Activated CD8-positive, alpha-beta memory T cell treated with anti-CD3 and anti-CD28 coated beads, Interleukin-2, amount 50 U/mL, for 1 hour (primary cell): Measurements from ENCODE around the gene LSM14B.

Experiments
- DNase-seq: peaks from one replicate; pipeline ENCODE4 v3.0.0-alpha.2; 2020; ENCODE audit errors: extremely low read depth

Gene LSM14B

DNA sequence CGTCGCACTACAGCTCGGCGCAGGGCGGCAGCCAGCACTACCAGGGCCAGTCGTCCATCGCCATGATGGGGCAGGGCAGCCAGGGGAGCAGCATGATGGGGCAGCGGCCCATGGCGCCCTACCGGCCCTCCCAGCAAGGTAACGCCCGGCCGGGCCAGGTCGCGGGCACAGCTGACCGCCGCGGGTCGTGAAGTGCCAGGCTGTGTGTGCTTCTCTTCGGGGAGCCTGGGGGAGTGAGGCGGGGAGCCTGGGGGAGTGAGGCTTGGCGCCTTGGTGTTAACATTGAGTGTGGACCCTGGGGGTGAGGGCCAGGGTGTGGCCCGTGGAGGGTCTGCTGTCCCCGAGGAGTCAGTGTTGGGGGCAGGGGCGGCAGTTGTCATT is 41.2 kb downstream of the LSM14B start:
- no peak for DNase-seq

- no peak for DNase-seq
Observed at GRCh38 chr20:62163986-62164762, 41.9 kb downstream of the LSM14B start.

DNA sequence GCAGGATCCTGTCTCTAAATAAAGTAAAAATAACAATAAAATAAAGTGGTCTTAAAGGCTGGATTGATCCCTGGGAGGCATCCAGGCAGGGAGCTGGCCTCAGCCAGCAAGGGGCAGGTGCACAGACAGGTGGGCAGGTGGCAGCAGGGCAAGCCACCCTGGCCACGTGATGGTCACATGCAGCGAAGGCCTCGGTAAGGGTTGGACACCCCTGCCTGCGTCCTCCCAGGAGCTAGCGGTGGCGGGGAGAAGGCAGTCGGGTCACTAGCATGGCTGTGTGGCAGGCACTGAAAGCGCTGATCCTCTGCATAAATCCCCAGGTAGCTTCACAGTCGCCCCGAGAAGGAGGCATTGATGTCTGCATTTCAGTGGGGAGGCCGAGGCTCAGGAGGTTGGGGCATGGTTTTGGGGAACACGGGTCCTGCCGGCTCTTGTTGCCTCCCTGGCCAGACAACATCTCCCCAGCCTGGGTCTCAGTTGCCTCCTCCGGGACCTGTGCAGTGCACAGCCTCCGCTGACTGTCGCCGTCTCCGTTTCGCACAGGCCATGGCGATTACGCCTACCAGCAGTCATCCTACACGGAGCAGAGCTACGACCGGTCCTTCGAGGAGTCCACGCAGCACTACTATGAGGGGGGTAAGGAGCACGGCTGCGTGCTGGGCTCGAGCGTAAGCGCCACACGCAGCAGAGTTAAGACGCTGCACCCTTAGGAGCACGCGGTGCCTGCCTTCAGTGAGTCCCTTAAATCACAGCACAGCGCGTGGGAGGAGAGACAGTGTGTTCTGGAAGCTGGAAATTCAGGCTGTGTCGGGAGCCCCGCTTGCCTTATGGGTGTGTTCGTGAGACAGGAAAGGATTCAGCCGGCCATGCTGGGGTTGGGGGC is 42.8 kb downstream of the LSM14B start:
- no peak for DNase-seq

GRCh38 chr20:62165762-62166399 is 43.6 kb downstream of the LSM14B start:
- no peak for DNase-seq

DNA sequence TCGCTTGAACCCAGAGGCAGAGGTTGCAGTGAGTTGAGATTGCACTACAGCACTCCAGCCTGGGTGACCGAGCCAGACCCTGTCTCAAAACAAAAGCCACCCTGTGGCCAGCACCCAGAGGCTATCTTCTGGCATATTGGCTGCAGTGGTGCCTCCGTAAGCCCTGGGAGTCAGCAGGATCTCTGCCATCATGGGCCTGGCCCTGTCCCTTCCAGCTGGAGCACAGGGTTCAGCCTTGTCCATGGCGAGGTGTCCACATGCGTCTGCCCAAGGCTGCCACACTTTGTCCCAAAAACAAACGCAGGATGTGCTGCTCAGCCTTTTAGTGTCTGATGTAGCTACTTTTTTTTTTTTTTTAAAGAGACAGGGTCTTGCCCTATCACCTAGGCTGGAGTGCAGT is 45.2 kb downstream of the LSM14B start:
- DNase-seq = no peak

- DNase-seq = no peak
Observed at GRCh38 chr20:62168061-62168460, 45.8 kb downstream of the LSM14B start.

GRCh38 chr20:62168890-62169435 is 46.7 kb downstream of the LSM14B start:
- no peak for DNase-seq

- DNase-seq = no peak
Observed at GRCh38 chr20:62170536-62170935, 48.3 kb downstream of the LSM14B start.

- DNase-seq = no peak
Observed at GRCh38 chr20:62171245-62171644, 49.0 kb downstream of the LSM14B start.

DNA sequence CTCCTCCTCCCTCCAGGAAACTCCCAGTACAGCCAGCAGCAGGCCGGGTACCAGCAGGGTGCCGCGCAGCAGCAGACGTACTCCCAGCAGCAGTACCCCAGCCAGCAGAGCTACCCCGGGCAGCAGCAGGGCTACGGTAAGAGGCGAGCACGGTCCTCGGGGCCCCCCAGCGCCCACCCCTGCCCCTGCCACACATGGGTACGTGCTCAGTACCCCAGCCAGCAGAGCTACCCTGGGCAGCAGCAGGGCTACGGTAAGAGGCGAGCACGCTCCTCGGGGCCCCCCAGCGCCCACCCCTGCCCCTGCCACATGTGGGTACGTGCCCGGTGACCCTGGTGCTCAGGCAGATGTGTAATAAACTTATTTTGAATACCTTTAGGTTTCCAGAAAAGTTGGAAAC is 50.4 kb downstream of the LSM14B start:
- no peak for DNase-seq

DNA sequence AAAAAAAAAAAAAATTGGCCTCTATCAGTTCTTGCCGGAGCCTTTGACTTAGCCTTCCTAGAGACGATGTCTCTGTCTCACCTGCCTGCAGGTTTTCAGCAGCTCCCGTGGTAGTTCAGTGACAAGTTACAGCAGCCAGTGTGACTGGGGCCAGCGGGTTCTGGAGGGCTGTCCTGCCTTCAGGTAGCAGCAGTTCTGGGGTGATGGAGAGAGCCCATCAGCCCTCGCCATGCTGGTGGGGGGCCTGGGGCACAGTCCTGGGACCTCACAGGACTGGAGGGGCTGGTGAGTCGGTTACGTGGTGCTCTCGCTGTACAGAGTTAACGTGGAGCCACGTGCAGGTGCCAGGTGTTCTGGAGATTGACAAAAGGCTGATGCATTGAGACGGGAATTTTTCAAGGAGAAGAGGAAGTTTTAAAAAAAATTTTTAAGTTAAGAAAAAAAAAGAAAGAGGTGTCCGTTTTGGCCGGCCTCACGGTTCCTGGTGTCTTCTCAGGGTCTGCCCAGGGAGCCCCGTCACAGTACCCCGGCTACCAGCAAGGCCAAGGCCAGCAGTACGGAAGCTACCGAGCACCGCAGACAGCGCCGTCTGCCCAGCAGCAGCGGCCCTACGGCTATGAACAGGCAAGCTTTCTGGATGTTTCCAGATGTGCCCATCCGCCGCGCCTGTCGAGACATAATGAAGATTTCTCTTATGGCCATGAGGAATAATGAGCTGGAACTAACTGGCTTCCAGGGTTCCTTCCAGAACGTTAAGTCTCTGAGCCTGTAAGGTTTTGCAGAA is 51.9 kb downstream of the LSM14B start:
- DNase-seq = no peak

GRCh38 chr20:62174870-62175624 is 52.8 kb downstream of the LSM14B start:
- DNase-seq = no peak

DNA sequence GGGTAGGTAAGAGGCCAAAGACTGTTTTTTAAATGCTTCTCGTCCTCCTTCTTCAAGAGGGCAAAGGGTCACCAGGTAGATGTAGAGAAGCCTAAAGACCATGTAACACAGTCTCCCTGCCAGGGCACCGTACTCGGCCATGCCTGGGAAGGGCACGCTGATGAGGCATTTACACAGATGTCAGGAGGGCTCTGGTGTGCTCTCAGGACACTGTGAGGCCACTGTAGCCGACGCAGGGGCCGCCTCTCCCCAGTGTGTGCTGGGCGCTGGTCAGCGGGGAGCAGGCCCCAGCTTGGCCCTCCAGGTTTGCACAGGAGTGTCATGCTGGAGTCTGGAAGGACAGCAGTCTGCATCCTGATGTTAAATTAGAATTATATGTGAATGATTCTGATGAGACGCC is 53.4 kb downstream of the LSM14B start:
- no peak for DNase-seq

GRCh38 chr20:62176866-62177265 is 54.6 kb downstream of the LSM14B start:
- no peak for DNase-seq

- DNase-seq = no peak
Observed at GRCh38 chr20:62177307-62177706, 55.0 kb downstream of the LSM14B start.

- no peak for DNase-seq
Observed at GRCh38 chr20:62178316-62179161, 56.3 kb downstream of the LSM14B start.

GRCh38 chr20:62179162-62179504 is 56.9 kb downstream of the LSM14B start:
- no peak for DNase-seq

DNA sequence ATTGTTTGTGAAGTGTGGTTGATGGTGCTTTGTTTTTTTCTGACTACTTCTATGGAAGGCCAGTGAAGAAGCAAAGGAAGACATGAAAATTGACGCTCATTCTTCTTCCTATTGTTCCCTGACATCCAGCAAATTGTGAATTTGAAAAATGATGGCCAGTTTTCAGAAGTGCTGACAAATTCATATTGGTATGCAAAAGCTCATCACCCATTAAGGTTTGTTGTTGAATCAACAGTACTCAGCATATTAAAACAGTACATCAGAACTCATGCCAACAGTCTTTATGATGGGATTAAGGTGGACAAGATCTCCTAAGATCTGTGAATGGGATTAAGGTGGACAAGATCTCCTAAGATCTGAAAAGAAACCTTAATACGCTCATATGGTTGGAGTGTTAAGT is 59.5 kb downstream of the LSM14B start:
- no peak for DNase-seq

DNA sequence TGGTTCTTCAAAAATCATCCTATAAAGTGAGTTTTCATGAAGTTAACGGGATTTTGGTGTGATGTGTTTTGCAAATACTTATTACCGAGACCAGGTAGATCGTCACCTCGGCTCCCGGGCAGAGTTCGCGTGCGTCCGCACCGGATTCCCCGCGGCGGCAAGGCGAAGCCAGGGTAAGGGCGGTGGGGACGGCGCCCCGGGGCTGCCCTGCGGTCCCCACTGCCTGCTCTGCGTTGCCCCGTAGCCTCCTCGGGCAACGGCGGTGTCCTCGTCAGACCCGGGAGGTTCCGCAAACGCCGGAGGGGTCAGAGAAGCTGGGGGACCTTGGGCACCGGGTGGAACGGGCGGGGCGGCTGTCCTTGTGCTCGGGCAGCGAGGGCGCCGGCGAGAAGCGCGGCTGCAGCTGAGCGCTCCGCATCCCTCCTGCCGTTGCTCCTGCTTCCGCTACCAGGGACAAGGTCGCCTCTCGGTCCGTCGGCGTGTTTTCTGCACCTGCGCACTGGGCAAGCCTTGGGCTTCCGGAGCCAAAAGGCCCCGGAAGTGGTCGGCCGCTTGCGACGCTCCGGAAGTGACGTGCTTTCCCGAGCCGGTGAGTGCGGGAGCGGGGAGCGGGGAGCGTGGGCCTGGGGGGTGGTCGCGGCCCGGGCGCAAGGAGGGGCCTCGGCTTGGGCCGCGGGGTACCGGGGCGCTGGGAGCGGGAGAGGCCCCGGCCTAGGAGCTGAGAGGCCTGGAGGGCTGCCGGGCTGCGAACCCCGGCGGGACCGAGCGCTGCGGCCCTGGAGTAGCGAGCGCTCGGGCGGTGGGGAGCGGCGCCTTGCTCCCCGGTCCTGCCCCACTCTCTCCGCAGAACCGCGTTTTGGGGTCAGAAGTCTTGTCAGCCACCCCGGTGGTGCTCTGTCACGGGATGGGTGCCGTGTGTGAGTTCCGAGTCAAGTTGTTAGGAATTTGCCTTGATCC is 60.5 kb downstream of the LSM14B start, which contains the start of gene MTG2:
MTG2 (plus strand) TSS at position 560 of the 957 bp plus-strand sequence. CDS start 10,393 bp downstream, outside the sequence.
- DNase-seq = peak; percentile 91
